ENCODE measurements around the gene CAPS.

Gene CAPS

GRCh38 chr19:5892772-5893275 lies 21.2 kb upstream of the CAPS start:
- no peak for DNase-seq

GRCh38 chr19:5893296-5893903 lies 20.7 kb upstream of the CAPS start:
- DNase-seq: no peak

GRCh38 chr19:5893907-5894703 lies 19.9 kb upstream of the CAPS start:
- DNase-seq: no peak

DNA sequence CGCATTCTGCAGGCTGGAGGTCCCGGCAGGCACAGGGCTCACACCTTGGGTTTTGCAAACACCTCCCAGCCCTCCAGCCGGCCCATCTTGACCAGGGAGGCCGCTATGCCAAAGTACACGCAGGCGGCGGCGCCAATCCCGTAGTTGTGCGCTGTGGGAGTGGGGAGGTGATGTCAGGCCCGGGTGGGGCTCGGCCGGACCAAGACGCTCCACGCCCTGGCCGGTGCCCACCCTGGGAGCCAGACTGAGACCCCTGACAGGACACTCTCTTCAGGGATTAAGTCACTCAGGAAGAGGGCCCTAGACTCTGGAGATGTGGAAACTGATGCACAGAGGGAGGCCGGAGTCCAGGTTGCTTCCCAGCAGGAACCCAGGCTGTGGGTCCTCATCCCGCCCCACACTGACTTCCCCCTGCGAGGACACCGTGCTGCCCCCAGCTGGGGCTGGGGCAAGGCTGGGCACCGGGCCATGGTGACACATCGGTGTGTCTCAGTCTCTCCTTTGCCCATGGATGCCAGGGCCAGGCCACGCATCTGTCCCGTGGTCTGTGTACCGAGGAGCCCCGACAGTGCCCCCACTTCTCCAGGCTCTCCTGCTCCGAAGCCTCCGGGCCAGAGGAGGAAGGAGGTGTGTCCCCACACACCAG lies 19.2 kb upstream of the CAPS start:
- DNase-seq: no peak

DNA sequence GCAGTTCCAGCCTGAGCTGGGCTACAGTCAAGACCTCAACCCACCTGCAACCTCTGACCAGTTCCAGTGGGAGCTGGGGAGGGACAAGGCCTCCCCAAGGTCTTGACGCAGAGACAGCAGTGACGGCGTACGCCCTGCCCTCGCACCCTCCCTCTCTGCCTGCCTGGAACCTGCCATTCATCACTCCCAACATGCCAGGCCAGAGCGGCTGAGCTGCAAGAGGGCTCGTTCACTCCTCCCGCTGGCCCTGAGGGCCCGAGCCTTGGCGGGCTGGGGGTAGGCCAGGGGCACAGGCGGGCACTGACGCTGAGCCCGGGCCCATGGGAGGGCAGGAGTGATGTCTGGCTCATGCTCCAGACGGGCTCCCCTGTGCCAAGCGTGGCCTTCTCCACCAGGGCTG lies 18.6 kb upstream of the CAPS start:
- no peak for DNase-seq

DNA sequence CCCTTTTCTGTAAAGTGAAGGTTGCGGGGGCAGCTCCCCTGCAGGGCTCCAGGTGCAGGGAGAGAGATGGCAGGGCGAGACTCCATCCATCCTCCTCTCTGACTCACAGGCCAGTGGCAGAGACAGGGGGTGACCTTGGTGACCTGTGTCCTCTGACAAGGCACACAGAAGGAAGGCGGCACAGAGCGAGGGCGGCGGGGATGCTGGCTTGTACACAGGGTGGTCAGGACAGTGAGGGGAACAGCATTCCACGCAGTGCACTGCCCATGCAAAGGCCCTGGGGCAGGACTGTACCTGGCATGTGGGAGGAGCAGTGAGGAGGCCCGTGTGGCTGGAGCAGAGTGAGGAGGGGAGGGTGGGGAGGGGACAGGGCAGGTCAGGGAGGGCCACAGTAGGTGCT lies 18.2 kb upstream of the CAPS start:
- DNase-seq: no peak

GRCh38 chr19:5896365-5897076 lies 17.5 kb upstream of the CAPS start:
- DNase-seq: no peak

DNA sequence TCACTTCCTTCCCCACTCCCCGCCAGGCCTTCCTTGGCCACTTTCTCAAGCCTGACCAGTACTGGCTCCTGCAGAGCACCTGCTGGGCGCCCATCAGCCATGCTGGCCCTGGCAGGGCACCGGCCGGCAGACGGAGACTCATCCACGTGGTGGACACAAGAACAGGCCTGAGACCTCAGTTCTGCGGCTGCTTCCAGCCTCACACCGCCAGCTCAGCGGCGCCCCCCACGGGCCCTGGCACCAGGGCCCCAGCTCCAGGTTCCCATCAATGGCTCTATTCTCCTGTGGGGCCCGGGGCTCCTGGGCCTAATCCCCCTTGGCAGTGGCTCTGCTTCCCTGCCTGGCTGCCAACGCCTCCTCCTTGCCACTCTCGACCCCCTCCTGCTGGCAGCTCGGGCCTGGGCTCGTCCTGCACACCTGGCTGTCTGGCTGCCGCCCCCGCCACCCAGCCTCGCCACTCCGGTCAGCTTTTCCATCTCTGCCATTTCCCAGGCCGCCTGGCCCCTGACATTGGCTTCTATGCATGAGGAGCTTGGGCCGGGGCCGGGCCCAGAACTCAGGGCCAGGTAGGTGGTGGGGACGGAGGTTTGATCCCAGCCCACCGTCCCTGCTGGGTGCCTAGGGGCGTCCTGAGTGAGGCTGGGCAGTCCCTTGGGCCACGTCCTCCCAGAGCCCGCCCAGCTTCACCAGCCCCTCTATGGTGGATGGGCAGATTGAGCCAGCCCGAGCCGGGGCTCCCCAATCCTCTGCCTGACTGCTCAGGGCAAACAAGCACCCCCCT lies 16.7 kb upstream of the CAPS start:
- peak in 1 of 2 experiments; percentile 3 for DNase-seq

- DNase-seq: no peak
These were observed 14.1 kb upstream of the CAPS start for GRCh38 chr19:5899728-5900526.

DNA sequence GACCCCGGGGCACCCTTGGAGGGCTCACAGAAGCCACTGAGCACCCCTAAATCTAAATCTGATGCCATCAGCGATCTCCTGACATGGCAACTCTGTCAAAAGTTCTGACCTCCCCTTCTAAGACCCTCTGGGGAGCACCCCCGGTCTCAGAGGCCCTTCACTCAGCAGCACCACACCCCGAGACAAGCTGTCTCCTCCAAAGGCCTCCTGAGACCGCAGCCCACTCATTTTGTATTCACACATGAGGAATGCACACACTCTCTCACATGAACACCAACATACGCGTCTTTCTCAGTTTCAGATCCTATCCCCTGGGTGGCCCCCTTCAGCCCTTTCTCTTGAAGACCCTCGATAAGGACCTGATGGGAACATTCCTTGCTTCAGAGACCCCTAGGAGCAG lies 13.1 kb upstream of the CAPS start:
- DNase-seq: no peak

DNA sequence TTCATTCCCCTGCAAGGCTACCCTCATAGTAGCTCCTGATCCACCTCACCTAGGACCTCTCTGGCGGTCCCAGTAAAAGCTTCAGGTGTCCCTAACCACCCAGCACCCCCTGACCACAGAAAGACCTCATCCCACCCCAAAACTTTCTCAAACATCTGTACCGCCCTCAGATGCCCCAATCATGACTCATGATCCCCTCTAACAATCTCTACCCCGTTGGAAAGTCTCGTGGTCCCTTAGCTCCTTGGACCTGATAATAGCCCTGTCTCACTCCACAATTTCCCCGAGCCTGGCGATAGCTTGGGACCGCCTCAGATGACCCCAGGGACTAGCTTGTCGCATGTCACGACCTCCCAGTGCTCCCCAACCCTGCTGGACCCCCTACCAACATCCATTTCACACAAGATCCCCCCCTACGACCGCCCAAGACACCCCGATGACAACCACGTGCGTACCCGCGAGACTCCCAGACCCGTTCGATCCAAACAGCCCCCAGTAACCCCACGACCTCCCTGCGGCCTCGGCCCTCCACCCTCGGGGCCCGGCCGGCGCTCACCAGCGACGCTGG lies 10.9 kb upstream of the CAPS start:
- no peak for DNase-seq

- DNase-seq: peak; percentile 68 to 72
These were observed 10.3 kb upstream of the CAPS start, which contains the start of gene NDUFA11 for GRCh38 chr19:5903624-5904351. Gene NDUFA11 (minus strand): TSS chr19:5903790. CDS start chr19:5903708, 82 bp downstream.

DNA sequence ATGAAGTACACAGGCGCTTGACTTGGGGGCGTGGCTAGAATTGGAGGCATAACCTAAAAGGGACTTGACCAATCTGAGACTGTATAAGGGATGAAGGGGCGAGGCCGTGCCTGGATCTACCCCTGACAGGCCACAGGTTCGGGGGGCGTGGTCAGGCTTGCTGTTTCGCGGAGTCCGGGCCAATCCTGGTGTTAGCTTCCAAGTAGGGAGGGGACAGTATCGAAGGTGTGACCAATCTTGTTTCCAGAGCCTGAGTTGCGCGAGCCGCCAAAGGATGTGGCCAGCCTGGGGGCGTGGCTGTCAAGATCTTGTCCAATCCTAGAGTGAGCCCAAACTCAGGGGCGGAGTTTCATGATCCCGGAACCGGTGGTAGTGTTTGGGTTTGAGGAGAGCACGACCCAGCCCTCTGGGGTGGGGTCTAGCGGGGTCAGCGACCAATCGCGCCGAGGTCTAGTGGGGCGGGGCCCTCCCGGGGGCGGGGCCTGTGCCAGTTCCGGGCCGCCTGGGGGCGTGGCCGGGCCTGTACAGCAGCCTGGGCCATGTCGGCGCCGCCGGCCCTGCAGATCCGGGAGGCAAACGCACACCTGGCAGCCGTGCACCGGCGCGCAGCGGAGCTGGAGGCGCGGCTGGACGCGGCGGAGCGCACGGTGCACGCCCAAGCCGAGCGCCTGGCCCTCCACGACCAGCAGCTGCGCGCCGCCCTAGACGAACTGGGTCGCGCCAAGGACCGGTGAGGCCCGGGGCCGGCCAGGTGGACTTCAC lies 9.5 kb upstream of the CAPS start, which contains the start of gene VMAC:
Gene VMAC (plus strand): TSS at position 521 of the 762 bp plus-strand sequence. CDS start 19 bp downstream, at position 540.
- peak; percentile 96 for DNase-seq

- no peak for DNase-seq
These were observed 8.8 kb upstream of the CAPS start for GRCh38 chr19:5905114-5905778.

DNA sequence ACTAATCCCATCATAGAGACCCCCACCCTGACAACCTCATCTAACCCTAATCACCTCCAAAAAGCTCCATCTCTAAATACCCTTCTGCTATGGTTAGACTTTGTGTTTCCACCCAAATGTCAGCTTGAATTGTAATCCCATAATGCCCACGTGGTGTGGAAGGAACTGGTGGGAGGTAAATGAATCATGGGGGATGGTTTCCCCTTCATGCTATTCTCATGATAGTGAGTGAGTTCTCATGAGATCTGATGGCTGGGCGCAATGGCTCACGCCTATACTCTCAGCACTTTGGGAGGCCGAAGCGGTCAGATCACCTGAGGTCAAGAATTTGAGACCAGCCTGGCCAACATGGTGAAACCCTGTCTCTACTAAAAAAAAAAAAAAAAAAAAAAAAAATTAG lies 6.8 kb upstream of the CAPS start:
- no peak for DNase-seq

- no peak for DNase-seq
These were observed 5.1 kb upstream of the CAPS start for GRCh38 chr19:5908773-5909442.

GRCh38 chr19:5910638-5910907 lies 3.5 kb upstream of the CAPS start:
- no peak for DNase-seq

GRCh38 chr19:5911366-5911765 lies 2.7 kb upstream of the CAPS start:
- DNase-seq: no peak
